ENCODE data around the gene ROBO1. TPM values are rescaled to one million over a fixed set of nuclear protein-coding genes. Genes with fewer than 3 reads are reported as not detected.
A peak's percentile ranks its signal among the peaks of the same experiment; 100 is the strongest.

Gene ROBO1
- total RNA-seq, 1 donor from 2014 or later: 169 TPM

DNA sequence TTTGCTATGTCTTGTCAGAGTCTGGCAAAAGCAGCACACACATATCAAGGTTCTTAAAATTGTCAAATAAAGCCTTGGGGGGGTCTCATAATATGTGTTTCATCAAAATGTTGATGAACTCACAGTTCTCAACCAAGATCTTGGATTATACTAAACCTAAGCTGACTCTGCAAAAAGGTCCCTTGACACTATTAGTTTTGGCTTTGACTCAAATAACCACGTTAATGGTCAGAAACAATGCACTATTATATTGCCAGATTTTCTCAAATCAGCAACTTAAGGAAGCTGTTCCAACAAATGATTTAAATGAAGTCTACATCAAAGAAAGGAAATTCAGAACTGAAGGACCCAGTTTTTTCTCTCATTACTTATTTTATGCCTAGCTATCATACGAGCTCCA, 1063.9 kb downstream of the ROBO1 start:
- no peak overlapping the region for H3K4me3 ChIP-seq
- Mint-ChIP-seq H3K4me1 (peaks cover 13% of the 10 kb centered on the region), H3K9me3 (no peaks in the 10 kb centered on the region), H3K27ac (no peak overlapping the region), H3K4me3 (no peak overlapping the region), H3K36me3 (peaks cover 2% of the 10 kb centered on the region), H3K27me3 (ENCODE audit: insufficient read depth, low read depth) (no peaks in the 10 kb centered on the region)
- no peaks in the 10 kb centered on the region for H3K9me3 ChIP-seq (ENCODE audit: low read depth)
- H3K9ac ChIP-seq: no peak overlapping the region
- H3K4me2 ChIP-seq: peak overlapping the region; percentile 58
- H3K4me1 ChIP-seq: peaks cover 65% of the 10 kb centered on the region
- no peaks in the 10 kb centered on the region for H3K36me3 ChIP-seq
- H3K27ac ChIP-seq: peak overlapping the region; percentile 55
- peaks cover 31% of the 10 kb centered on the region for H3F3A ChIP-seq (ENCODE audit: low read depth)
- H3K27me3 ChIP-seq: no peaks in the 10 kb centered on the region
- no peak for DNase-seq (ENCODE audit: low spot score)
- no peaks in the 10 kb centered on the region for H4K20me1 ChIP-seq (ENCODE audit: low read depth)
- H2AFZ ChIP-seq (replicated peaks): no peak overlapping the region
- TF ChIP-seq EZH2phosphoT487 (IDR thresholded peaks at IDR 0.05) (no peak), EZH2 (IDR thresholded peaks at IDR 0.05) (no peak)
- TF ChIP-seq, protein P1, sequence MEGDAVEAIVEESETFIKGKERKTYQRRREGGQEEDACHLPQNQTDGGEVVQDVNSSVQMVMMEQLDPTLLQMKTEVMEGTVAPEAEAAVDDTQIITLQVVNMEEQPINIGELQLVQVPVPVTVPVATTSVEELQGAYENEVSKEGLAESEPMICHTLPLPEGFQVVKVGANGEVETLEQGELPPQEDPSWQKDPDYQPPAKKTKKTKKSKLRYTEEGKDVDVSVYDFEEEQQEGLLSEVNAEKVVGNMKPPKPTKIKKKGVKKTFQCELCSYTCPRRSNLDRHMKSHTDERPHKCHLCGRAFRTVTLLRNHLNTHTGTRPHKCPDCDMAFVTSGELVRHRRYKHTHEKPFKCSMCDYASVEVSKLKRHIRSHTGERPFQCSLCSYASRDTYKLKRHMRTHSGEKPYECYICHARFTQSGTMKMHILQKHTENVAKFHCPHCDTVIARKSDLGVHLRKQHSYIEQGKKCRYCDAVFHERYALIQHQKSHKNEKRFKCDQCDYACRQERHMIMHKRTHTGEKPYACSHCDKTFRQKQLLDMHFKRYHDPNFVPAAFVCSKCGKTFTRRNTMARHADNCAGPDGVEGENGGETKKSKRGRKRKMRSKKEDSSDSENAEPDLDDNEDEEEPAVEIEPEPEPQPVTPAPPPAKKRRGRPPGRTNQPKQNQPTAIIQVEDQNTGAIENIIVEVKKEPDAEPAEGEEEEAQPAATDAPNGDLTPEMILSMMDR (IDR thresholded peaks at IDR 0.05): no peak
- H3K79me2 ChIP-seq (ENCODE audit: low read depth): peaks cover 6% of the 10 kb centered on the region

DNA sequence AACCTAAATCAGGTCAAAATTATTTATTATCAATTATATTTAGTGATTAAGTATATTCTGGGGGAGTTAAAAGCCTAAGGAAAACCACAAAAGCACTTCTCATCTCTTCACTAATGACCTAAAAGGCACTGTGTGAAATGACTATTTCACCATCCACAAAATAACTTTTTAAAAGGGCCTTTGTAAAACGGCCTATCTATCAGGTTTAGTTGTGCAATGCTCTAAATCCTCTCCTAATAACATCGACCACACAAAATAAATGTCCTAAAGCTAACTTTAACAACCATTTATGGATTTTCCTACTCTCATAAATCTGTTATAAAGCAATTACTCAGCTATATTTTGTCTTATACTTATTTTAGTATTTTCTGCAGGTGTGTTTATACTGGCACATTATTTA, 1066.3 kb downstream of the ROBO1 start:
- peaks cover 2% of the 10 kb centered on the region for H3K36me3 Mint-ChIP-seq
- Histone ChIP-seq H3K27me3 (no peaks in the 10 kb centered on the region), H3K9me3 (ENCODE audit: low read depth) (no peaks in the 10 kb centered on the region), H3K27ac (peak overlapping the region; percentile 61), H3K9ac (no peak overlapping the region), H3K4me3 (no peak overlapping the region), H3K4me1 (peaks cover 48% of the 10 kb centered on the region), H2AFZ (replicated peaks) (no peak overlapping the region), H3K36me3 (no peaks in the 10 kb centered on the region), H3K4me2 (no peak overlapping the region), H4K20me1 (ENCODE audit: low read depth) (no peaks in the 10 kb centered on the region), H3K79me2 (ENCODE audit: low read depth) (peaks cover 6% of the 10 kb centered on the region), H3F3A (ENCODE audit: low read depth) (peaks cover 17% of the 10 kb centered on the region)
- H3K4me3 Mint-ChIP-seq: no peak overlapping the region
- no peaks in the 10 kb centered on the region for H3K9me3 Mint-ChIP-seq
- peaks cover 16% of the 10 kb centered on the region for H3K4me1 Mint-ChIP-seq
- TF ChIP-seq EZH2phosphoT487 (IDR thresholded peaks at IDR 0.05) (no peak), EZH2 (IDR thresholded peaks at IDR 0.05) (no peak)
- TF ChIP-seq, protein P1 (IDR thresholded peaks at IDR 0.05): no peak
- H3K27me3 Mint-ChIP-seq (ENCODE audit: insufficient read depth, low read depth): no peaks in the 10 kb centered on the region
- no peak for DNase-seq (ENCODE audit: low spot score)
- H3K27ac Mint-ChIP-seq: no peak overlapping the region

DNA sequence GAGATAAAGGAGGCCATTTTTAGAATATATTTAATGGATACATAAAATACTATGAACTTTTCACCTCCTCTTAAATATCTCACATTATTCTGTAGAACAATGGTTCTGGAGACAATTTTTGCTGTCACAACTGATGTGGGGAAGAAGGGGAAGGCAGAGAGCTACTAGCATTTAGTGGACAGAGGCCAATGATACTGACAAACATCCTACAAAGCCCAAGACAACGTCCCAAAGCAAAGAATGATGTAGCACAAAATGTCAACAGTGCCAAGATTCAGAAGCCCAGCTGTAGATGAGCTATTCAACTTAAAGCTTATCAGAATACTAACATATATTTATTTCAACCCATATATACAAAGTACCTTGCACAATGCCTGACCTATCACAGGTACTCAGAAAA, 1069.4 kb downstream of the ROBO1 start:
- Histone ChIP-seq H3K27me3 (no peaks in the 10 kb centered on the region), H3K36me3 (no peaks in the 10 kb centered on the region), H3F3A (ENCODE audit: low read depth) (peaks cover 8% of the 10 kb centered on the region), H3K9ac (no peak overlapping the region), H4K20me1 (ENCODE audit: low read depth) (no peaks in the 10 kb centered on the region), H3K79me2 (ENCODE audit: low read depth) (peaks cover 3% of the 10 kb centered on the region), H2AFZ (replicated peaks) (no peak overlapping the region), H3K4me1 (peaks cover 22% of the 10 kb centered on the region), H3K4me2 (no peak overlapping the region), H3K9me3 (ENCODE audit: low read depth) (no peaks in the 10 kb centered on the region), H3K27ac (no peak overlapping the region), H3K4me3 (no peak overlapping the region)
- Mint-ChIP-seq H3K4me3 (no peak overlapping the region), H3K27me3 (ENCODE audit: insufficient read depth, low read depth) (no peaks in the 10 kb centered on the region), H3K9me3 (no peaks in the 10 kb centered on the region), H3K4me1 (peaks cover 11% of the 10 kb centered on the region), H3K27ac (no peak overlapping the region), H3K36me3 (no peaks in the 10 kb centered on the region)
- DNase-seq (ENCODE audit: low spot score): no peak
- TF ChIP-seq EZH2 (IDR thresholded peaks at IDR 0.05): no peak
- TF ChIP-seq EZH2phosphoT487 (IDR thresholded peaks at IDR 0.05): no peak
- TF ChIP-seq, protein P1 (IDR thresholded peaks at IDR 0.05): no peak
